IMR-90 (cell line): Measurements from ENCODE around the gene ARHGAP18.

Experiments used
- CEBPB ChIP-seq: IDR thresholded peaks from 2 replicates; pipeline ENCODE4 v1.6.1; 2012; ENCODE audit warnings: low read depth, low read length, improper control_type of control experiment
- CTCF ChIP-seq: conservative IDR thresholded peaks from 2 replicates; pipeline ENCODE4 v1.5.1; 2012; ENCODE audit warnings: mild to moderate bottlenecking, low read depth, low read length, improper control_type of control experiment
- FOS ChIP-seq: fragments of 150-350 bp; IDR thresholded peaks from 2 replicates; pipeline ENCODE4 v1.6.1; 2016; ENCODE audit warnings: low read depth, low read length
- MAZ ChIP-seq: IDR thresholded peaks from 2 replicates; pipeline ENCODE4 v1.6.1; 2012; ENCODE audit warnings: low read depth, mild to moderate bottlenecking, low read length, improper control_type of control experiment, moderate library complexity, borderline replicate concordance
- POLR2A ChIP-seq: IDR thresholded peaks from 2 replicates; pipeline ENCODE4 v1.6.1; 2012; ENCODE audit warnings: mild to moderate bottlenecking, low read depth, low read length
- RAD21 ChIP-seq: IDR thresholded peaks from 2 replicates; pipeline ENCODE4 v1.6.1; 2012; ENCODE audit warnings: low read length, improper control_type of control experiment
- USF2 ChIP-seq: fragments of 150-350 bp; IDR thresholded peaks from 2 replicates; pipeline ENCODE4 v1.6.1; 2017; ENCODE audit warnings: mild to moderate bottlenecking, antibody characterized with exemption, low read length, low read depth

- TF ChIP-seq CTCF (no peak), MAZ (no peak), USF2 (no peak), RAD21 (no peak), FOS (no peak), POLR2A (no peak), CEBPB (no peak)
Observed at GRCh38 chr6:129546702-129547101, 163.3 kb downstream of the ARHGAP18 start.
